Mucosa of descending colon (tissue), 3 donors: Measurements from ENCODE around the gene SLC26A5. TPM values are rescaled to one million over a fixed set of nuclear protein-coding genes. Genes with fewer than 3 reads are reported as not detected.

Experiments
- ATAC-seq: fragments of 200-7000 bp; cut with Tn5 transposase; one replicate; pipeline ENCODE4 v1.9.1; 2020; ENCODE audit warnings: mild to moderate bottlenecking, moderate library complexity
- DNase-seq, 3 donors: peaks; one replicate each; pipeline ENCODE4 v3.0.0-alpha.2; 2020
- H3K36me3 ChIP-seq: fragments of 200-600 bp; one replicate; pipeline ENCODE4 v1.8.0; 2021; ENCODE audit warnings: low read depth, mild to moderate bottlenecking
- H3K4me1 ChIP-seq: fragments of 200-600 bp; one replicate; pipeline ENCODE4 v1.8.0; 2021; ENCODE audit warnings: low read depth, mild to moderate bottlenecking
- H3K4me3 ChIP-seq: fragments of 200-600 bp; one replicate; pipeline ENCODE4 v1.8.0; 2021; ENCODE audit warnings: mild to moderate bottlenecking
- H3K9me3 ChIP-seq: fragments of 200-600 bp; one replicate; pipeline ENCODE4 v1.8.0; 2021; ENCODE audit warnings: mild to moderate bottlenecking
- intact Hi-C, 2 donors: fragments of 100-400 bp; cut with DNase I in 1 of 2; cut with micrococcal nuclease in 1 of 2; formaldehyde crosslinking; loops; one replicate each; pipeline versions ENCODE4 v1.11.0 to v1.11.1; 2022; cut with DNase I, micrococcal nuclease
- total RNA-seq, 3 donors: library from RNA; stranded (reverse); fragmentation: NEBNext Ultra II Directional in 2 of 3; extraction: Animal tissue kit (Norgen Biotek cat#: 25700) in 2 of 3; gene quantifications; one replicate each; pipeline versions ENCODE4 v1.2.1 to v1.2.4, GENCODE V29; 2021 to 2023
- TF ChIP-seq, protein P1 (sequence below): fragments of 200-600 bp; IDR thresholded peaks from one replicate; pipeline ENCODE4 v1.8.0; 2022; ENCODE audit warnings: antibody characterized with exemption, mild to moderate bottlenecking
- donor health status: DM: no; HTN: no; CAD: no; lungs with moderate emphysema.
- donor health status: DM: no; HTN: no; CAD: no.
- donor health status: DM: no; HTN: yes; CAD: no.

SLC26A5 gene
- total RNA-seq, 3 donors from 2014 or later, result 0.14 to 0.38 (median 0.19) TPM

DNA sequence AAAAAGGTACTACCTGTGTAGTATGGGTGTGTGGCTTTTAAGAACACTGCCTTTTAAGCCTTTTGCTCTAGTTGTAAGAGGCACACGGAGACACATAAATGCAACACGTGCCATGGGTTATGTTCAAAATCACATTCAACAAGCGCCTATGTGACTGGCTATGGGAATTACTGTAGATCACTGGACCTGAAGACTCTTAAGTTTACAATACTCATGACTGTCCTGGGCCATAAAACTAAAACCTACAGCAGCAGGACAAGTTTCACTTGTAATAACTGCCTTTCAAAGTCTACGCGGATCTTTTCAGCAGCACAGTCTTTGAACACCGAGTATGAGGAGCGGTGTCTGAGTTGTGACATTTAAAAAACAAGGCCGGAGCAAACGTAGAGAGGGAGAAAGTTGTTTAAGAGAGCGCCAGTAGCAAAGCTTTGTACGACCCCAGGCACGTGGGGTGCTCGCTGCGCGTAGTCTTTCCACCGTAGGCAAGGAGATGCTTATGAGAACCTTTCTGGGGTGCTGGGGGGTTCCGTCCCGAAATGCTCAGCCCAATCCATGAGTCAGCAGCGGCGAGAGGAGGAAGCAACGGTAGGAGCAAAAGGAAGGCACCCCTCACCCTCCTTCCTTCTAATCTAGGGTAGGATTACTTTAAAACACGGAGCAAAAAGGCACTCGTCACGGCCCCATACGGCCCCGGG lies 102.1 kb downstream of the SLC26A5 start:
- intact Hi-C loops, result no loop called here
- Histone ChIP-seq H3K4me3 (peak overlapping the region; percentile 72), H3K4me1 (peaks cover 15% of the 10 kb centered on the region), H3K36me3 (no peaks in the 10 kb centered on the region), H3K9me3 (no peaks in the 10 kb centered on the region)
- ATAC-seq (peak; percentile 66), DNase-seq (peak in 1 of 3 donors; percentile 29)
- TF ChIP-seq, protein P1, sequence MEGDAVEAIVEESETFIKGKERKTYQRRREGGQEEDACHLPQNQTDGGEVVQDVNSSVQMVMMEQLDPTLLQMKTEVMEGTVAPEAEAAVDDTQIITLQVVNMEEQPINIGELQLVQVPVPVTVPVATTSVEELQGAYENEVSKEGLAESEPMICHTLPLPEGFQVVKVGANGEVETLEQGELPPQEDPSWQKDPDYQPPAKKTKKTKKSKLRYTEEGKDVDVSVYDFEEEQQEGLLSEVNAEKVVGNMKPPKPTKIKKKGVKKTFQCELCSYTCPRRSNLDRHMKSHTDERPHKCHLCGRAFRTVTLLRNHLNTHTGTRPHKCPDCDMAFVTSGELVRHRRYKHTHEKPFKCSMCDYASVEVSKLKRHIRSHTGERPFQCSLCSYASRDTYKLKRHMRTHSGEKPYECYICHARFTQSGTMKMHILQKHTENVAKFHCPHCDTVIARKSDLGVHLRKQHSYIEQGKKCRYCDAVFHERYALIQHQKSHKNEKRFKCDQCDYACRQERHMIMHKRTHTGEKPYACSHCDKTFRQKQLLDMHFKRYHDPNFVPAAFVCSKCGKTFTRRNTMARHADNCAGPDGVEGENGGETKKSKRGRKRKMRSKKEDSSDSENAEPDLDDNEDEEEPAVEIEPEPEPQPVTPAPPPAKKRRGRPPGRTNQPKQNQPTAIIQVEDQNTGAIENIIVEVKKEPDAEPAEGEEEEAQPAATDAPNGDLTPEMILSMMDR, result no peak

- DNase-seq, result no peak
- Histone ChIP-seq H3K9me3 (no peaks in the 10 kb centered on the region), H3K4me3 (no peak overlapping the region), H3K36me3 (no peaks in the 10 kb centered on the region), H3K4me1 (peaks cover 15% of the 10 kb centered on the region)
- no peak for ATAC-seq
- TF ChIP-seq, protein P1, result no peak
- intact Hi-C loops, result no loop called here
Measured at GRCh38 chr7:103343332-103343731, 102.7 kb downstream of the SLC26A5 start.

- no peak overlapping the region for H3K4me3 ChIP-seq
- TF ChIP-seq, protein P1, result no peak
- H3K4me1 ChIP-seq, result peaks cover 15% of the 10 kb centered on the region
- intact Hi-C loops, result no loop called here
- DNase-seq, result no peak
- no peaks in the 10 kb centered on the region for H3K36me3 ChIP-seq
- H3K9me3 ChIP-seq, result no peaks in the 10 kb centered on the region
- ATAC-seq, result no peak
Measured at GRCh38 chr7:103341466-103341865, 104.5 kb downstream of the SLC26A5 start.

DNA sequence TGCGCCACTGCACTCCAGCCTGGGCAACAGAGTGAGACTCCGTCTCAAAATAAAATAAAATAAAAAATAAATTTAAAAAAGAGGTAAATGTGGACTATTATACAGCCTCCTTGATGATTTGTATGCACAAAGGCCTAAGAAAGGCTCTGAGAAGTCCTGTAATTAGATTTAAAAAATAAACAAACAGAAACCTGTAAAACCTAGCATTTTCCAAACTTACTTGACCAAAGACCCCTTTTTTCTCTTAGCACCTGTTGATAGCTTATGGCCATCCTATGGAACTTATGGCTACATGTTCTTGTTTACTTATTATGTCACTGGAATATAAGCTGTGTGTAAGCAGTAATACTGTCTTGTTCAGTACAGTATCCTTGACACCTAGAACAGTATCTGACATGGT lies 107.1 kb downstream of the SLC26A5 start:
- H3K4me3 ChIP-seq, result no peak overlapping the region
- ATAC-seq, result no peak
- intact Hi-C loops, result no loop called here
- no peaks in the 10 kb centered on the region for H3K9me3 ChIP-seq
- H3K4me1 ChIP-seq, result peaks cover 9% of the 10 kb centered on the region
- TF ChIP-seq, protein P1, result no peak
- no peak for DNase-seq
- no peaks in the 10 kb centered on the region for H3K36me3 ChIP-seq

- no peaks in the 10 kb centered on the region for H3K4me1 ChIP-seq
- intact Hi-C loops, result no loop called here
- H3K4me3 ChIP-seq, result no peak overlapping the region
- ATAC-seq (no peak), DNase-seq (no peak)
- TF ChIP-seq, protein P1, result no peak
- H3K36me3 ChIP-seq, result no peaks in the 10 kb centered on the region
- no peaks in the 10 kb centered on the region for H3K9me3 ChIP-seq
Measured at GRCh38 chr7:103336761-103337160, 109.2 kb downstream of the SLC26A5 start.
